VCaP (cell line): Measurements from ENCODE around the gene IL17B.

ENCODE experiments used
- H3K27ac ChIP-seq: fragments of 450-650 bp; 2 replicates; pipeline ENCODE4 v1.5.1; 2017
- CTCF ChIP-seq: fragments of 450-650 bp; conservative IDR thresholded peaks from 2 replicates; pipeline ENCODE4 v1.5.1; 2017; ENCODE audit warnings: mild to moderate bottlenecking, moderate library complexity

IL17B gene

GRCh38 chr5:149381986-149382338 is 2.9 kb upstream of the IL17B start:
- peak; percentile 94 for TF ChIP-seq CTCF
- H3K27ac ChIP-seq = no peak overlapping the region

GRCh38 chr5:149381261-149381985 is 2.3 kb upstream of the IL17B start:
- no peak for TF ChIP-seq CTCF
- no peak overlapping the region for H3K27ac ChIP-seq

- H3K27ac ChIP-seq = no peak overlapping the region
- TF ChIP-seq CTCF = no peak
These were observed 1.5 kb upstream of the IL17B start for GRCh38 chr5:149380466-149381121.

GRCh38 chr5:149379818-149380374 is 804 bp upstream of the IL17B start:
- no peak overlapping the region for H3K27ac ChIP-seq
- no peak for TF ChIP-seq CTCF

- no peak overlapping the region for H3K27ac ChIP-seq
- TF ChIP-seq CTCF = no peak
These were observed 761 bp downstream of the IL17B start for GRCh38 chr5:149378241-149378820.

GRCh38 chr5:149376711-149377447 is 2.2 kb downstream of the IL17B start:
- TF ChIP-seq CTCF = no peak
- no peak overlapping the region for H3K27ac ChIP-seq

- no peak overlapping the region for H3K27ac ChIP-seq
- no peak for TF ChIP-seq CTCF
These were observed 3.0 kb downstream of the IL17B start for GRCh38 chr5:149376104-149376503.
